IMR-90 (cell line): ENCODE measurements around the gene DIP2C.

Experiments used
- CHD1 ChIP-seq: IDR thresholded peaks from 2 replicates; pipeline ENCODE4 v1.6.1; 2012; ENCODE audit warnings: low read depth, low read length, improper control_type of control experiment
- CTCF ChIP-seq: conservative IDR thresholded peaks from 2 replicates; pipeline ENCODE4 v1.5.1; 2012; ENCODE audit warnings: mild to moderate bottlenecking, low read depth, low read length, improper control_type of control experiment
- POLR2A ChIP-seq: IDR thresholded peaks from 2 replicates; pipeline ENCODE4 v1.6.1; 2012; ENCODE audit warnings: mild to moderate bottlenecking, low read depth, low read length

GRCh38 chr10:335151-335800 lies 354.2 kb downstream of the DIP2C start:
- TF ChIP-seq CTCF (no peak), CHD1 (no peak), POLR2A (no peak)
